Measurements from ENCODE around the gene WNT3A. TPM values are rescaled to one million over a fixed set of nuclear protein-coding genes. Genes with fewer than 3 reads are reported as not detected.
"Not testable (repeated sequence)": the region's sequence is repeated elsewhere in the genome, so short reads cannot be mapped to it uniquely, and the experiment has no call there.

Gene WNT3A
- polyA plus RNA-seq, result not detected
- long read RNA-seq, donor 1, result 0 reads
- long read RNA-seq, donor 2, result 0 reads
- long read RNA-seq, donor 3, result 0 reads
- long read RNA-seq, donor 4, result 0 reads
- long read RNA-seq, donor 5, result 0 reads
- long read RNA-seq, donor 6, result 0 reads
- long read RNA-seq, donor 7, result 0 reads
- long read RNA-seq, donor 8, result 0 reads
- long read RNA-seq, donor 9, result 0 reads
- long read RNA-seq, donor 10, result 0 reads
- long read RNA-seq, donor 11, result 0 reads

GRCh38 chr1:228006786-228007048, at the start of gene WNT3A:
WNT3A (plus strand) TSS chr1:228006998; CDS start chr1:228007129, 131 bp downstream.
- Histone ChIP-seq H3K4me1 (ENCODE audit: control insufficient read depth, insufficient read depth, low read length) (peaks cover 4% of the 10 kb centered on the region), H3K27ac (ENCODE audit: low read length) (no peak within 1 kb of the TSS), H3K9me3 (ENCODE audit: control insufficient read depth, low read depth, low read length) (no peaks in the 10 kb centered on the region), H3K36me3 (ENCODE audit: control insufficient read depth, insufficient read depth, low read length) (no peaks in the 10 kb centered on the region), H3K4me3 (ENCODE audit: low read length) (no peak within 1 kb of the TSS), H3K27me3 (ENCODE audit: control insufficient read depth, insufficient read depth, low read length) (peaks cover 93% of the 10 kb centered on the region)
- DNase-seq, result no peak
- no CpG with 5 or more reads among the region's 48 CpGs for WGBS (ENCODE audit: insufficient coverage, low lambda C conversion rate)

GRCh38 chr1:227958617-227959324, 48.0 kb upstream of the WNT3A start:
- H3K27ac ChIP-seq (ENCODE audit: low read length), result no peak overlapping the region
- H3K4me1 ChIP-seq (ENCODE audit: control insufficient read depth, insufficient read depth, low read length), result no peaks in the 10 kb centered on the region
- DNase-seq, result no peak
- WGBS (ENCODE audit: insufficient coverage, low lambda C conversion rate), result no CpG with 5 or more reads among the region's 2 CpGs
- no peak overlapping the region for H3K4me3 ChIP-seq (ENCODE audit: low read length)
- no peaks in the 10 kb centered on the region for H3K27me3 ChIP-seq (ENCODE audit: control insufficient read depth, insufficient read depth, low read length)
- H3K9me3 ChIP-seq (ENCODE audit: control insufficient read depth, low read depth, low read length), result no peaks in the 10 kb centered on the region
- H3K36me3 ChIP-seq (ENCODE audit: control insufficient read depth, insufficient read depth, low read length), result no peaks in the 10 kb centered on the region

- Histone ChIP-seq H3K4me3 (ENCODE audit: low read length) (no peak overlapping the region), H3K4me1 (ENCODE audit: control insufficient read depth, insufficient read depth, low read length) (no peaks in the 10 kb centered on the region), H3K27me3 (ENCODE audit: control insufficient read depth, insufficient read depth, low read length) (no peaks in the 10 kb centered on the region), H3K27ac (ENCODE audit: low read length) (no peak overlapping the region), H3K36me3 (ENCODE audit: control insufficient read depth, insufficient read depth, low read length) (no peaks in the 10 kb centered on the region), H3K9me3 (ENCODE audit: control insufficient read depth, low read depth, low read length) (no peaks in the 10 kb centered on the region)
- WGBS (ENCODE audit: insufficient coverage, low lambda C conversion rate), result no CpG with 5 or more reads among the region's 10 CpGs
- DNase-seq, result no peak
These were observed 47.4 kb upstream of the WNT3A start for GRCh38 chr1:227959325-227959860.

- Histone ChIP-seq H3K27ac (ENCODE audit: low read length) (no peak overlapping the region), H3K4me3 (ENCODE audit: low read length) (no peak overlapping the region), H3K4me1 (ENCODE audit: control insufficient read depth, insufficient read depth, low read length) (no peaks in the 10 kb centered on the region), H3K27me3 (ENCODE audit: control insufficient read depth, insufficient read depth, low read length) (no peaks in the 10 kb centered on the region), H3K9me3 (ENCODE audit: control insufficient read depth, low read depth, low read length) (no peaks in the 10 kb centered on the region), H3K36me3 (ENCODE audit: control insufficient read depth, insufficient read depth, low read length) (no peaks in the 10 kb centered on the region)
- WGBS (ENCODE audit: insufficient coverage, low lambda C conversion rate), result no CpG with 5 or more reads among the region's 4 CpGs
- DNase-seq, result no peak
These were observed 44.9 kb upstream of the WNT3A start for GRCh38 chr1:227961651-227962466.

GRCh38 chr1:227966733-227967132, 40.1 kb upstream of the WNT3A start:
- H3K36me3 ChIP-seq (ENCODE audit: control insufficient read depth, insufficient read depth, low read length); DNase-seq; H3K27ac ChIP-seq (ENCODE audit: low read length); H3K4me1 ChIP-seq (ENCODE audit: control insufficient read depth, insufficient read depth, low read length); H3K27me3 ChIP-seq (ENCODE audit: control insufficient read depth, insufficient read depth, low read length); H3K4me3 ChIP-seq (ENCODE audit: low read length); H3K9me3 ChIP-seq (ENCODE audit: control insufficient read depth, low read depth, low read length): not testable (repeated sequence)
- WGBS (ENCODE audit: insufficient coverage, low lambda C conversion rate), result no CpG with 5 or more reads among the region's 2 CpGs

- not testable (repeated sequence) for H3K27ac ChIP-seq (ENCODE audit: low read length); H3K36me3 ChIP-seq (ENCODE audit: control insufficient read depth, insufficient read depth, low read length); H3K27me3 ChIP-seq (ENCODE audit: control insufficient read depth, insufficient read depth, low read length); H3K4me1 ChIP-seq (ENCODE audit: control insufficient read depth, insufficient read depth, low read length); H3K9me3 ChIP-seq (ENCODE audit: control insufficient read depth, low read depth, low read length); DNase-seq; H3K4me3 ChIP-seq (ENCODE audit: low read length)
- no CpG with 5 or more reads among the region's 5 CpGs for WGBS (ENCODE audit: insufficient coverage, low lambda C conversion rate)
These were observed 39.0 kb upstream of the WNT3A start for GRCh38 chr1:227967815-227968214.

- WGBS (ENCODE audit: insufficient coverage, low lambda C conversion rate), result no CpG with 5 or more reads among the region's 36 CpGs
- H3K36me3 ChIP-seq (ENCODE audit: control insufficient read depth, insufficient read depth, low read length); H3K4me1 ChIP-seq (ENCODE audit: control insufficient read depth, insufficient read depth, low read length); H3K27me3 ChIP-seq (ENCODE audit: control insufficient read depth, insufficient read depth, low read length); H3K4me3 ChIP-seq (ENCODE audit: low read length); H3K9me3 ChIP-seq (ENCODE audit: control insufficient read depth, low read depth, low read length); H3K27ac ChIP-seq (ENCODE audit: low read length); DNase-seq: not testable (repeated sequence)
These were observed 36.5 kb upstream of the WNT3A start for GRCh38 chr1:227970076-227970995.

- H3K27me3 ChIP-seq (ENCODE audit: control insufficient read depth, insufficient read depth, low read length); H3K4me1 ChIP-seq (ENCODE audit: control insufficient read depth, insufficient read depth, low read length); H3K4me3 ChIP-seq (ENCODE audit: low read length); H3K27ac ChIP-seq (ENCODE audit: low read length); DNase-seq; H3K36me3 ChIP-seq (ENCODE audit: control insufficient read depth, insufficient read depth, low read length); H3K9me3 ChIP-seq (ENCODE audit: control insufficient read depth, low read depth, low read length): not testable (repeated sequence)
- whole genome bisulfite sequencing (ENCODE audit: insufficient coverage, low lambda C conversion rate), result no CpG with 5 or more reads among the region's 17 CpGs
These were observed 35.6 kb upstream of the WNT3A start for GRCh38 chr1:227971216-227971615.

GRCh38 chr1:227971643-227972282, 35.0 kb upstream of the WNT3A start:
- not testable (repeated sequence) for H3K4me3 ChIP-seq (ENCODE audit: low read length); H3K36me3 ChIP-seq (ENCODE audit: control insufficient read depth, insufficient read depth, low read length); H3K27ac ChIP-seq (ENCODE audit: low read length); DNase-seq; H3K9me3 ChIP-seq (ENCODE audit: control insufficient read depth, low read depth, low read length); H3K27me3 ChIP-seq (ENCODE audit: control insufficient read depth, insufficient read depth, low read length); H3K4me1 ChIP-seq (ENCODE audit: control insufficient read depth, insufficient read depth, low read length)
- no CpG with 5 or more reads among the region's 27 CpGs for WGBS (ENCODE audit: insufficient coverage, low lambda C conversion rate)

Data from large intestine (tissue), 12 donors.